HEK293T (cell line): ENCODE results near the gene KLK14.

ENCODE experiments used
- FOXK2 ChIP-seq: fragments of 450-650 bp; IDR thresholded peaks from 2 replicates; pipeline ENCODE4 v1.6.1; 2016; ENCODE audit warnings: mild to moderate bottlenecking
- FOXM1 ChIP-seq: fragments of 450-650 bp; IDR thresholded peaks from 2 replicates; pipeline ENCODE4 v1.6.1; 2017; ENCODE audit warnings: mild to moderate bottlenecking, borderline replicate concordance

DNA sequence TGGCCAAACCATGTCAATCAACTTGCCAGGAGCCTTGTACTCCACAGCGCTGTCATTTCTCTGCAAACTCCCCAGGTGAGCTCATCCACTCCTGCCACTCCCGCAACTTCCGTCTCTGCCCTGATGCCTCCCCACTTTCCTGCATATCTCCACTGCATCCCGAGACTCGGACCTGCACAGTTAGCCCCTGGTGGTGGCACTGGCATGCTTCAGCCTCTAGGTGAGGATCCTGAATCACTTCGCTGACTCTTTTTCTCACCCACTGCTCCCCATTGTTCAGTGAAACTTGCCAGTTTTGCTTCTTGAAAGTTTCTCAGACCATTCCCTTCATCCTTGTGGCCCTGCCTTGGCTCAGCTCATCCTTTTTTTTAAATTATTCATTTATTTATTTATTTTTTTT lies 28.9 kb upstream of the KLK14 start:
- TF ChIP-seq FOXK2 (no peak), FOXM1 (no peak)
